HL-60/S4 treated with phorbol 12-myristate 13-acetate at 8.2 ng/mL for 4 days and 3 days (cell line): ENCODE data around the gene MAPK6.

Experiments used
- in situ Hi-C: fragments of 300-500 bp; cut with MboI; formaldehyde crosslinking; loops from 2 replicates; pipeline ENCODE4 v1.15.0; 2022; ENCODE audit warnings: low sequenced_read_pairs

MAPK6 gene

GRCh38 chr15:52101542-52102323, 82.7 kb downstream of the MAPK6 start:
- in situ Hi-C loops = no loop called here

GRCh38 chr15:52102463-52102862, 83.4 kb downstream of the MAPK6 start:
- in situ Hi-C loops = no loop called here

- in situ Hi-C loops = no loop called here
Measured at GRCh38 chr15:52103217-52104207, 84.5 kb downstream of the MAPK6 start.

GRCh38 chr15:52104532-52105004, 85.5 kb downstream of the MAPK6 start:
- in situ Hi-C loops = no loop called here

- in situ Hi-C loops = no loop called here
Measured at GRCh38 chr15:52105846-52106245, 86.8 kb downstream of the MAPK6 start.

- in situ Hi-C loops = no loop called here
Measured at GRCh38 chr15:52106641-52107040, 87.6 kb downstream of the MAPK6 start.

- in situ Hi-C loops = no loop called here
Measured at GRCh38 chr15:52107238-52107637, 88.2 kb downstream of the MAPK6 start.

GRCh38 chr15:52109559-52110451, 90.8 kb downstream of the MAPK6 start:
- in situ Hi-C loops = no loop called here

- in situ Hi-C loops = no loop called here
Measured at GRCh38 chr15:52111517-52112202, 92.6 kb downstream of the MAPK6 start.

GRCh38 chr15:52112203-52112750, 93.3 kb downstream of the MAPK6 start:
- in situ Hi-C loops = no loop called here

- in situ Hi-C loops = no loop called here
Measured at GRCh38 chr15:52113235-52113634, 94.2 kb downstream of the MAPK6 start.

GRCh38 chr15:52113708-52114107, 94.7 kb downstream of the MAPK6 start:
- in situ Hi-C loops = no loop called here

GRCh38 chr15:52114261-52115055, 95.4 kb downstream of the MAPK6 start:
- in situ Hi-C loops = no loop called here

GRCh38 chr15:52115598-52116427, 96.8 kb downstream of the MAPK6 start:
- in situ Hi-C loops = no loop called here
